Measurements from ENCODE around the gene RGS9BP. TPM values are rescaled to one million over a fixed set of nuclear protein-coding genes. Genes with fewer than 3 reads are reported as not detected.
"Not testable (repeated sequence)": the region's sequence is repeated elsewhere in the genome, so short reads cannot be mapped to it uniquely, and the experiment has no call there.

The RGS9BP gene
- polyA plus RNA-seq, 3 donors, result 0.03 TPM; not detected in 2

DNA sequence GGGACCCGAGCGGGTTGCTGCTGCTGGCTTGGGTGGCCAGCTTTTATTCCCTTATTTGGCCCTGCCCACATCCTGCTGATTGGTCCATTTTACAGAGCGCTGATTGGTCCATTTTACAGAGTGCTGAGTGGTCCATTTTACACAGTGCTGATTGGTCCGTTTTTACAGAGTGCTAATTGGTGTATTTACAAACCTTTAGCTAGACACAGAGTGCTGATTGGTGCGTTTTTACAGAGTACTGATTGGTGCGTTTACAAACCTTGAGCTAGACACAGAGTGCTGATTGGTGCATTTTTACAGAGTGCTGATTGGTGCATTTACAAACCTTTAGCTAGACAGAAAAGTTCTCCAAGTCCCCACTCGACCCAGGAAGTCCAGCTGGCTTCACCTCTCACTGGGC is 24.5 kb downstream of the RGS9BP start:
- H3K27me3 ChIP-seq (ENCODE audit: control insufficient read depth in 2 of 2, insufficient read depth in 2 of 2, low read length in 2 of 2); intact Hi-C loops (cut with micrococcal nuclease); H3K4me3 Mint-ChIP-seq; H3K27me3 Mint-ChIP-seq (ENCODE audit: low read depth in 3 of 3); H2AFZ ChIP-seq (ENCODE audit: insufficient read depth, low read depth, low read length, poor library complexity, severe bottlenecking); H3K4me3 ChIP-seq (replicated peaks in 1 of 3; ENCODE audit: low read depth in 2 of 3, low read length in 3 of 3); H3K4me2 ChIP-seq (replicated peaks; ENCODE audit: extremely low read depth, low read length, poor library complexity, severe bottlenecking); H3K27ac ChIP-seq (ENCODE audit: low read depth in 1 of 2, low read length in 2 of 2); H3K9ac ChIP-seq (ENCODE audit: insufficient read depth, low read length, poor library complexity, severe bottlenecking); DNase-seq; H3K27ac Mint-ChIP-seq: not testable (repeated sequence)
- Mint-ChIP-seq H3K9me3 (peaks cover 16 to 36% (median 27%) of the 10 kb centered on the region in 7 donors), H3K4me1 (peaks cover 33% of the 10 kb centered on the region), H3K36me3 (peaks cover 56 to 79% of the 10 kb centered on the region in 2 donors)
- peaks cover 28 to 66% of the 10 kb centered on the region in 2 donors for H3K36me3 ChIP-seq (replicated peaks in 1 of 2; ENCODE audit: control insufficient read depth in 1 of 2, insufficient read depth in 2 of 2, low read length in 2 of 2)
- 93% methylated on average over 4 of the region's 7 CpGs for WGBS (ENCODE audit: insufficient coverage)
- H4K20me1 ChIP-seq (ENCODE audit: insufficient read depth, low read length), result peaks cover 68% of the 10 kb centered on the region
- peaks cover 21 to 22% of the 10 kb centered on the region in 2 donors for H3K4me1 ChIP-seq (ENCODE audit: control insufficient read depth in 1 of 2, insufficient read depth in 2 of 2, low read length in 2 of 2)
- H3K79me2 ChIP-seq (ENCODE audit: insufficient read depth, low read length), result peaks cover 91% of the 10 kb centered on the region
- peaks cover 18 to 23% of the 10 kb centered on the region in 2 donors for H3K9me3 ChIP-seq (replicated peaks in 1 of 2; ENCODE audit: control insufficient read depth in 1 of 2, insufficient read depth in 1 of 2, low read length in 2 of 2)

DNA sequence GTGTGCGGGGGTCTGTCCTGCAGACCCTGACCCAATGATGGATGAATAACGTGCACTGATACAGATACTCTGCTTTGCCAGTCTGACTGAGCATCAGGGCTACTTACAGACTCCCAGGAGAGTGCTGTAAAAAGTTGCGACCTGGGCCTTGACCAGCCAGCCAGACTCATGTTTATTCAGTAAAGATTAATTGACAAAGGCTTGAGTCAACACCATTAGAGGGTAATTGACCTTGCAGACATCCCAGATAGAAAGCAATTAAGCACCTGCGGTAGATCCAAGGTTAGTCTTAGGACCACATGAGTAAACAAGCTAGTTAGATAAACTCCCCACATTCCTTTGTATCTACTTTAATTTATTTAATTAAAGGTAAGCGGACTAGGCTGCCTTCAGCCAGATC is 26.4 kb downstream of the RGS9BP start:
- peaks cover 15% of the 10 kb centered on the region for H3K4me1 Mint-ChIP-seq
- intact Hi-C loops (cut with micrococcal nuclease), result no loop called here
- TF ChIP-seq, protein P1, sequence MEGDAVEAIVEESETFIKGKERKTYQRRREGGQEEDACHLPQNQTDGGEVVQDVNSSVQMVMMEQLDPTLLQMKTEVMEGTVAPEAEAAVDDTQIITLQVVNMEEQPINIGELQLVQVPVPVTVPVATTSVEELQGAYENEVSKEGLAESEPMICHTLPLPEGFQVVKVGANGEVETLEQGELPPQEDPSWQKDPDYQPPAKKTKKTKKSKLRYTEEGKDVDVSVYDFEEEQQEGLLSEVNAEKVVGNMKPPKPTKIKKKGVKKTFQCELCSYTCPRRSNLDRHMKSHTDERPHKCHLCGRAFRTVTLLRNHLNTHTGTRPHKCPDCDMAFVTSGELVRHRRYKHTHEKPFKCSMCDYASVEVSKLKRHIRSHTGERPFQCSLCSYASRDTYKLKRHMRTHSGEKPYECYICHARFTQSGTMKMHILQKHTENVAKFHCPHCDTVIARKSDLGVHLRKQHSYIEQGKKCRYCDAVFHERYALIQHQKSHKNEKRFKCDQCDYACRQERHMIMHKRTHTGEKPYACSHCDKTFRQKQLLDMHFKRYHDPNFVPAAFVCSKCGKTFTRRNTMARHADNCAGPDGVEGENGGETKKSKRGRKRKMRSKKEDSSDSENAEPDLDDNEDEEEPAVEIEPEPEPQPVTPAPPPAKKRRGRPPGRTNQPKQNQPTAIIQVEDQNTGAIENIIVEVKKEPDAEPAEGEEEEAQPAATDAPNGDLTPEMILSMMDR (IDR thresholded peaks at IDR 0.05), result no peak
- H4K20me1 ChIP-seq (ENCODE audit: insufficient read depth, low read length), result peaks cover 71% of the 10 kb centered on the region
- H3K4me3 ChIP-seq (replicated peaks in 1 of 3; ENCODE audit: low read depth in 2 of 3, low read length in 3 of 3), result no peak overlapping the region
- no peak overlapping the region for H3K4me3 Mint-ChIP-seq
- H3K27ac ChIP-seq (ENCODE audit: low read depth in 1 of 2, low read length in 2 of 2), result no peak overlapping the region
- no peak overlapping the region for H3K27ac Mint-ChIP-seq
- peaks cover 68 to 90% of the 10 kb centered on the region in 2 donors for H3K36me3 Mint-ChIP-seq
- no peak overlapping the region for H3K9ac ChIP-seq (ENCODE audit: insufficient read depth, low read length, poor library complexity, severe bottlenecking)
- H2AFZ ChIP-seq (ENCODE audit: insufficient read depth, low read depth, low read length, poor library complexity, severe bottlenecking), result no peak overlapping the region
- H3K36me3 ChIP-seq (replicated peaks in 1 of 2; ENCODE audit: control insufficient read depth in 1 of 2, insufficient read depth in 2 of 2, low read length in 2 of 2), result peaks cover 33 to 72% of the 10 kb centered on the region in 2 donors
- peaks cover 16 to 36% (median 27%) of the 10 kb centered on the region in 7 donors for H3K9me3 Mint-ChIP-seq
- H3K4me2 ChIP-seq (replicated peaks; ENCODE audit: extremely low read depth, low read length, poor library complexity, severe bottlenecking), result no peak overlapping the region
- peaks cover 2 to 3% of the 10 kb centered on the region in 2 donors for H3K4me1 ChIP-seq (ENCODE audit: control insufficient read depth in 1 of 2, insufficient read depth in 2 of 2, low read length in 2 of 2)
- DNase-seq, result no peak
- no peaks in the 10 kb centered on the region for H3K27me3 ChIP-seq (ENCODE audit: control insufficient read depth in 2 of 2, insufficient read depth in 2 of 2, low read length in 2 of 2)
- WGBS (ENCODE audit: insufficient coverage), result 100% methylated on average over 3 of the region's 5 CpGs
- peaks cover 18 to 23% of the 10 kb centered on the region in 2 donors for H3K9me3 ChIP-seq (replicated peaks in 1 of 2; ENCODE audit: control insufficient read depth in 1 of 2, insufficient read depth in 1 of 2, low read length in 2 of 2)
- H3K27me3 Mint-ChIP-seq (ENCODE audit: low read depth in 3 of 3), result peaks cover 0 to 2% (median 0%) of the 10 kb centered on the region in 3 donors
- peaks cover 96% of the 10 kb centered on the region for H3K79me2 ChIP-seq (ENCODE audit: insufficient read depth, low read length)

DNA sequence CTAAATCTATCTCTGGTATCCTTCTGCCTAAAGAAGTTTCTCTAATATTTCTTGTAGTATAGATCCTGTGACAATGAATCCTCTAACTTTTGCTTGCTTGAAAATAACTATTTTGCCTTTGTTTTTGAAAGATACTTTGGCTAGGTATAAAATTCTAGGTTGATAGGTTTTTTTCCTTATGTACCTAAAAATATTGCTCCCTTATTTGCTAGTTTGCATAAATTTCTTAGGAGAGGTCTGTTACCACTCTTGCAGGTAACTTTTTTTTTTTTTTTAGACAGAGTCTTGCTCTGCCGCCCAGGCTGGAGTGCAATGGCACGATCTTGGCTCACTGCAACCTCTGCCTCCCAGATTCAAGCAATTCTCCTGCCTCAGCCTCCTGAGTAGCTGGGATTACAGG is 28.4 kb downstream of the RGS9BP start:
- H3K4me1 ChIP-seq (ENCODE audit: control insufficient read depth in 1 of 2, insufficient read depth in 2 of 2, low read length in 2 of 2); intact Hi-C loops (cut with micrococcal nuclease); H2AFZ ChIP-seq (ENCODE audit: insufficient read depth, low read depth, low read length, poor library complexity, severe bottlenecking); H3K27ac ChIP-seq (ENCODE audit: low read depth in 1 of 2, low read length in 2 of 2); H3K4me3 ChIP-seq (replicated peaks in 1 of 3; ENCODE audit: low read depth in 2 of 3, low read length in 3 of 3); H3K4me3 Mint-ChIP-seq; H3K27ac Mint-ChIP-seq; H3K27me3 ChIP-seq (ENCODE audit: control insufficient read depth in 2 of 2, insufficient read depth in 2 of 2, low read length in 2 of 2); H3K27me3 Mint-ChIP-seq (ENCODE audit: low read depth in 3 of 3); H3K4me2 ChIP-seq (replicated peaks; ENCODE audit: extremely low read depth, low read length, poor library complexity, severe bottlenecking); H3K9ac ChIP-seq (ENCODE audit: insufficient read depth, low read length, poor library complexity, severe bottlenecking); DNase-seq: not testable (repeated sequence)
- Mint-ChIP-seq H3K4me1 (peaks cover 11% of the 10 kb centered on the region), H3K9me3 (peaks cover 16 to 35% (median 27%) of the 10 kb centered on the region in 7 donors), H3K36me3 (peaks cover 58 to 82% of the 10 kb centered on the region in 2 donors)
- peaks cover 27 to 66% of the 10 kb centered on the region in 2 donors for H3K36me3 ChIP-seq (replicated peaks in 1 of 2; ENCODE audit: control insufficient read depth in 1 of 2, insufficient read depth in 2 of 2, low read length in 2 of 2)
- 100% methylated on average over 2 of the region's 2 CpGs for WGBS (ENCODE audit: insufficient coverage)
- peaks cover 72% of the 10 kb centered on the region for H4K20me1 ChIP-seq (ENCODE audit: insufficient read depth, low read length)
- H3K9me3 ChIP-seq (replicated peaks in 1 of 2; ENCODE audit: control insufficient read depth in 1 of 2, insufficient read depth in 1 of 2, low read length in 2 of 2), result peaks cover 18 to 23% of the 10 kb centered on the region in 2 donors
- H3K79me2 ChIP-seq (ENCODE audit: insufficient read depth, low read length), result peaks cover 90% of the 10 kb centered on the region
